ENCODE results near the gene PDAP1. TPM values are rescaled to one million over a fixed set of nuclear protein-coding genes. Genes with fewer than 3 reads are reported as not detected.

The PDAP1 gene, protein sequence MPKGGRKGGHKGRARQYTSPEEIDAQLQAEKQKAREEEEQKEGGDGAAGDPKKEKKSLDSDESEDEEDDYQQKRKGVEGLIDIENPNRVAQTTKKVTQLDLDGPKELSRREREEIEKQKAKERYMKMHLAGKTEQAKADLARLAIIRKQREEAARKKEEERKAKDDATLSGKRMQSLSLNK
- total RNA-seq = 100 to 1,000 TPM in 1 of 5 experiments, 10 to 100 TPM in 4; 42.8 to 104 (median 64.0) TPM
- 10 to 100 TPM; 38.4 to 41.2 TPM for polyA plus RNA-seq
- 59.2 reads per million, percentile 74 among the genes with 10 or more reads in this experiment for total RNA-seq

DNA sequence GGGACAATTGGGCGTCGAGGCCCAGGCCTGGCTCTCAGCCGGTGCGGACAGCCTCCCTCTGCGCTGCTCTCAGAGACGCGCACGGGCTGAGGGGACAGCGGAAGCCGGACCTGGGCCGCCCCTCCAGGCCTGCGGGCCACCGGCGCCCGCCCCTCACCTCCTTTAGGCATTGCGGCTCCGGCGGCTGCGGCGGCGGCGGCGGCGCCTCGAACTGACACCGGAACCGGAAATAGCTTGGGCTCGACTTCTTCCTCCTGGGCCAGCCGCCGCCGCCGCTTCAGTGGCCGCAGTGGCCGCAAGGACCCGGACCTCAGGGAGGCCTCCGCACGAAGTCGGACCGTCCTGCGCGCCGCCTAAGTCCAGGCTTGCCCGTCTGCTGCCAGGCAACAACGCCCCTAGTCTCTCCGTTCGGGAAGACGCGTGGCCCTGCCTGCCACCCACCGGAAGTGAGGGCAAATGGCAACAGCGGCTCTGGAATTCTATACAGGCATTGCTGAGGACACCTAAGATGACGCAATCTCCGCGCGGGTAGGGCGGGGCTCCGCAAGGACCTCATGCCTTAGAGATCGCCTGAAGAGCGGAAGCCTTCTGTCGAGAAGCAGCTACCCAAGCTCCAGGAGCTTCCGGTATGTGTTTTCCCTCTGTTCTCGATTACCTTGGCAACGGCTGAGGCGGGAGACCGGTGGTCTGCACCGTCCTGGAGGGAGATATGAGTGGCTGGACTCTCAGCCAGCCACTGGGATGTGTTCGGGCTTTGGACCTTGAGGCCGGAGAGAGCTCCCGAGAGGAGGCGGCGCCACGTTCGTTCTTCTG is at the start of gene PDAP1, which contains the start of gene BUD31:
Gene PDAP1, minus strand, starts transcription at position 219 of the 813 bp plus-strand sequence. Its CDS starts 49 bp downstream, at position 170.
Gene BUD31, plus strand, starts transcription at position 591 of the 813 bp plus-strand sequence. CDS start 2,124 bp downstream, outside the sequence.
- Mint-ChIP-seq H3K27ac (peak within 1 kb of the TSS; percentile 94 to 98 (median 97)), H3K9me3 (peaks cover 0 to 2% (median 0%) of the 10 kb centered on the region in 11 donors), H3K36me3 (peaks cover 4 to 26% (median 13%) of the 10 kb centered on the region in 5 donors), H3K4me3 (peak within 1 kb of the TSS; percentile 91 to 98 (median 96)), H3K27me3 (no peaks in the 10 kb centered on the region), H3K4me1 (peaks cover 37 to 67% (median 50%) of the 10 kb centered on the region in 7 donors)
- ChIA-PET POLR2A (interaction anchor here (0.7 to 5.0 kb wide), 21 partner anchors 9 to 1021 kb away, joined by 3 to 62 read pairs (median 6); partner anchors contain the start of genes ARPC1A, ARPC1B, CPSF4 and MEPCE), CTCF (interaction anchor here (0.5 to 1.3 kb wide), 11 partner anchors 16 to 1677 kb away, joined by 3 to 11 read pairs (median 3); partner anchors contain the start of gene TRIM56)
- Histone ChIP-seq H3K27ac (ENCODE audit: low read depth, low read length) (peak within 1 kb of the TSS; percentile 93), H3K4me3 (ENCODE audit: low read length) (peak within 1 kb of the TSS; percentile 89), H3K36me3 (ENCODE audit: control insufficient read depth in 2 of 3, insufficient read depth in 3 of 3, low read length in 3 of 3) (peaks cover 16 to 49% (median 18%) of the 10 kb centered on the region in 3 experiments), H3K9me3 (ENCODE audit: control insufficient read depth in 2 of 3, low read length in 3 of 3) (no peaks in the 10 kb centered on the region), H3K27me3 (ENCODE audit: control insufficient read depth in 2 of 2, insufficient read depth in 2 of 2, low read length in 2 of 2) (no peaks in the 10 kb centered on the region), H3K4me1 (ENCODE audit: control insufficient read depth in 2 of 2, insufficient read depth in 2 of 2, low read length in 2 of 2) (peaks cover 26 to 37% of the 10 kb centered on the region in 2 donors)
- intact Hi-C loops (cut with micrococcal nuclease) = loop anchor here (1.0 to 10.0 kb wide), 19 partner anchors 15 to 676 kb away; partner anchors contain the start of genes ARPC1A (in 2 of the 2), ARPC1B (in 2 of the 2), ATP5MF (in 2 of the 2) and CPSF4 (in 2 of the 2)
- peak; percentile 96 for ATAC-seq
- DNase-seq = peak; percentile 92 to 100 (median 98)

DNA sequence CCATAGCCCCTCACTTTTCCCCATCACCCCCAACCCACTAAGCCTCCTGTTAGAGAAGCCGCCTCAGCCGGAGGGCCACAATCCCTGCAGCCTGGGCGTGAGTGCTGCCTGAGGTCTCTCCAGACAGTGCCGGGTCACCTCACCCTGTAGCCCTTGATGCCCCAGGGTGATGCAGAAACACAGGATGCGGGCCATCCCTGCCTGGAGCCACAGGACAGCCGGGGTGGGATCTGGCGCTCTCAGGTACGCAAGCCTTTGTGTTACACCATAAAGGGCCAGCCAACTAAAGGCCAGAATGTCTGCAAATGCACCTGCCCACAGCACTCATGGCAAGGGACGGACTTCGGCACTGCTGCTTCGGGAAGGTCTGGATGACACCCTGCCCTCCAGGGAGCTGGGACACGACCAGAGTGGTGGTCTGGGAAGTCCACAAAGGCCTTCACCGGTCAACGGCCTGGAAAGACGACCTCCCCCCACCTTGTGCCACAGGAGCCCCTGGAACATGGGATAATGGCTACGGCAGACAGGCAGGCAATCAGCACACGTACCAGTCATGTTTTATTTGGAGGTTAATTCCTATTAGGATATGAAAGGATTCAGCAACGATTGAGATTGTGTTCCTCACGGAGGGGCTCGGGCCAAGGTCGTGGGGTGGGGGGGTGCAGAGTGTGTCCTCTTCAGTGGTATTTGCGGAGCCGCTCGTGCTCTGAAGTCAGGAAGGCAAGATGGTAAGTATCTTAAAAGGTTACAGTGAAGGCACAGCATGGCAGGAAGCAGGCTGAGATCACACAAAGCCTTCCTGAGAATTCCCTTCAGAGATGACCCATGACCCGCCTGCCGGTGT is 49.5 kb upstream of the PDAP1 start:
- peaks cover 8 to 82% (median 14%) of the 10 kb centered on the region in 3 experiments for H3K36me3 ChIP-seq (ENCODE audit: control insufficient read depth in 2 of 3, insufficient read depth in 3 of 3, low read length in 3 of 3)
- no peak overlapping the region for H3K27ac Mint-ChIP-seq

DNA sequence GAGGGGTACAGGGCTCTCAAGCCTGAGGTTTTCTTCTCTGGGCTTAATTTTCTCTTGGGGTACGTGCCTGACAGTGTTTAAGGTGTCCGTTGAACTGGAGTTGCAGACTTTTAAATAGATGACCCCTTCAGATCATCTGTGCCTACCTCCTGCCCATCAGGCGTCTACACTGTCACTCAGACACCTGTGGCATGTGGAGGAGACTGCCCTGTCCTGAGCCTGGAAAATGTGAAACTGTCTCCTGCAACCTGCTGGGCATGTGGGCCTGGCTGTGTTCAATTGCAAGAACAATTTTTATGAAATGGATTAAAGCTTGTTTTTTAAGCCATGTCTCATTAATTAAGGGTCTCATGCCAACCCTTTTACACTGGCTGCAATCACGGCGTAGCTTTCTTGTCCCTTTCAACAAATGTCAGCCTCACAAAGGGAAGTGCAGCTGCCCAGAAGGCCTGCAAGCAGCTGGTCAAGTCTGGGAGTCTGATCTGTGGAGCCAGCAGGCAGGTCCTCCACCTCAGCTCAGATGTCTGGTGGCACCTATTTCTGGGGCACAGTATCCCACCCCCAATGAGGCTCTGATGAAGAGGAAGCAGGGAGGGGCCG is 48.8 kb upstream of the PDAP1 start:
- H3K9me3 ChIP-seq (ENCODE audit: control insufficient read depth in 2 of 3, low read length in 3 of 3) = no peaks in the 10 kb centered on the region
- ATAC-seq = no peak
- intact Hi-C loops (cut with micrococcal nuclease) = no loop called here
- H3K27ac ChIP-seq (ENCODE audit: low read depth, low read length) = no peak overlapping the region
- ChIA-PET CTCF (no interaction called here), POLR2A (interaction anchor here (1.0 kb wide), 1 partner anchor 63 kb away, joined by 5 read pairs; no protein-coding TSS in a partner anchor)
- H3K36me3 ChIP-seq (ENCODE audit: control insufficient read depth in 2 of 3, insufficient read depth in 3 of 3, low read length in 3 of 3) = peaks cover 8 to 89% (median 17%) of the 10 kb centered on the region in 3 experiments
- no peak overlapping the region for H3K4me3 ChIP-seq (ENCODE audit: low read length)
- no peaks in the 10 kb centered on the region for H3K4me1 ChIP-seq (ENCODE audit: control insufficient read depth in 2 of 2, insufficient read depth in 2 of 2, low read length in 2 of 2)
- H3K36me3 Mint-ChIP-seq = peaks cover 0 to 12% (median 4%) of the 10 kb centered on the region in 5 donors
- no peaks in the 10 kb centered on the region for H3K27me3 ChIP-seq (ENCODE audit: control insufficient read depth in 2 of 2, insufficient read depth in 2 of 2, low read length in 2 of 2)
- no peaks in the 10 kb centered on the region for H3K9me3 Mint-ChIP-seq
- H3K4me1 Mint-ChIP-seq = peaks cover 10 to 30% (median 16%) of the 10 kb centered on the region in 7 donors
- no peak overlapping the region for H3K4me3 Mint-ChIP-seq
- H3K27me3 Mint-ChIP-seq = no peaks in the 10 kb centered on the region
- no peak overlapping the region for H3K27ac Mint-ChIP-seq
- DNase-seq = no peak

More for the DNA sequence above, 49.5 kb upstream of the PDAP1 start:
- Histone ChIP-seq H3K27me3 (ENCODE audit: control insufficient read depth in 2 of 2, insufficient read depth in 2 of 2, low read length in 2 of 2) (no peaks in the 10 kb centered on the region), H3K4me3 (ENCODE audit: low read length) (no peak overlapping the region), H3K27ac (ENCODE audit: low read depth, low read length) (no peak overlapping the region), H3K4me1 (ENCODE audit: control insufficient read depth in 2 of 2, insufficient read depth in 2 of 2, low read length in 2 of 2) (no peaks in the 10 kb centered on the region), H3K9me3 (ENCODE audit: control insufficient read depth in 2 of 3, low read length in 3 of 3) (no peaks in the 10 kb centered on the region)
- Mint-ChIP-seq H3K27me3 (no peaks in the 10 kb centered on the region), H3K9me3 (no peaks in the 10 kb centered on the region), H3K4me1 (peaks cover 10 to 38% (median 18%) of the 10 kb centered on the region in 7 donors), H3K4me3 (no peak overlapping the region), H3K36me3 (peaks cover 0 to 16% (median 4%) of the 10 kb centered on the region in 5 donors)
- no peak for DNase-seq
- POLR2A ChIA-PET = interaction anchor here (1.0 kb wide), 1 partner anchor 63 kb away, joined by 5 read pairs; no protein-coding TSS in a partner anchor
- CTCF ChIA-PET = no interaction called here
- intact Hi-C loops (cut with micrococcal nuclease) = no loop called here
- no peak for ATAC-seq

DNA sequence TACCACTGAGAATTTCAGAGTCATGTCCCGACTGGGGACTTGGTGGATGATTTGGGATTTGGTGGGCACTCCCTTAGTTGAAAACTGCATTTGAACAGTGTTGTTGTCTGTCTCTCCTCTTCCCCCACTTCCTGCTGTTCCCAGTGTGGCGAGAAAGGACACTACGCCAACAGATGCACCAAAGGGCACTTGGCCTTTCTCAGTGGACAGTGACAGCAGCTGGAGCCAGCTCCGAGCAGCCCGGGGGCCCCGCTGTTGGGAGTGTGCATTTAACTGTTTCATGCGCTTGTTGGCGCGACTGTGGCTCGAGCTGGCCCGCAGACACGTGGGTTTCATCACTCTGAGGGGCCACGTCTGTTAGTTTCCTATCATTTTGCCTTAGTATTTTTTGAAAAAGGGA is 47.9 kb upstream of the PDAP1 start:
- Histone ChIP-seq H3K9me3 (ENCODE audit: control insufficient read depth in 2 of 3, low read length in 3 of 3) (no peaks in the 10 kb centered on the region), H3K4me1 (ENCODE audit: control insufficient read depth in 2 of 2, insufficient read depth in 2 of 2, low read length in 2 of 2) (no peaks in the 10 kb centered on the region), H3K4me3 (ENCODE audit: low read length) (no peak overlapping the region), H3K27me3 (ENCODE audit: control insufficient read depth in 2 of 2, insufficient read depth in 2 of 2, low read length in 2 of 2) (no peaks in the 10 kb centered on the region), H3K27ac (ENCODE audit: low read depth, low read length) (no peak overlapping the region), H3K36me3 (ENCODE audit: control insufficient read depth in 2 of 3, insufficient read depth in 3 of 3, low read length in 3 of 3) (peaks cover 8 to 96% (median 17%) of the 10 kb centered on the region in 3 experiments)
- Mint-ChIP-seq H3K9me3 (no peaks in the 10 kb centered on the region), H3K4me3 (no peak overlapping the region), H3K27ac (peak overlapping the region in 2 of 9 donors; percentile 36 to 43), H3K36me3 (peaks cover 0 to 12% (median 4%) of the 10 kb centered on the region in 5 donors), H3K27me3 (no peaks in the 10 kb centered on the region), H3K4me1 (peaks cover 10 to 25% (median 16%) of the 10 kb centered on the region in 7 donors)
- no peak for DNase-seq
- ChIA-PET CTCF (interaction anchor here (0.6 kb wide), 1 partner anchor 34 kb away, joined by 3 read pairs; no protein-coding TSS in a partner anchor), POLR2A (interaction anchor here (1.0 to 2.0 kb wide), 3 partner anchors 10 to 64 kb away, joined by 3 to 9 read pairs (median 5); partner anchors contain the start of gene ATP5MF)
- intact Hi-C loops (cut with micrococcal nuclease) = no loop called here
- ATAC-seq = no peak

DNA sequence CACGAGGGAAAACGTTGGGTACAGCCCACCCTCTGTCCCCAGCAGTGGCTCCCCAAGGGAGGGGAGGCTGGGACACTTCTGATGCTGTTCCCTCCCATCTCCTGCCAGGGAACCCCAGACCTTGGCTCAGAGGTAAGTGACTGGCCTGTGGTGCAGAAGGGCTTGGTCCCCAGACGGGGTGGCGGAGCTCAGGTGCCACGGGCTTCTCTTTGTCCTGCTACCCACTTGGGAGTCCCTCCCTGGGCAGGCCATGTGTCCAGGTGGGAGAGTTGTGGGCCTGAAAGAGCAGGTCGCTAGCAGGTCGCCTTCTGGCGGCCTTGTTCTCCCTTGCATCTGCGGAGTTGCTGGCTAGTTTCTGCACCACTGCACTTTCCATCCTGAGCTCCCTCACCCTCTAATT is 47.5 kb upstream of the PDAP1 start:
- DNase-seq = no peak
- Histone ChIP-seq H3K27me3 (ENCODE audit: control insufficient read depth in 2 of 2, insufficient read depth in 2 of 2, low read length in 2 of 2) (no peaks in the 10 kb centered on the region), H3K4me3 (ENCODE audit: low read length) (no peak overlapping the region), H3K9me3 (ENCODE audit: control insufficient read depth in 2 of 3, low read length in 3 of 3) (no peaks in the 10 kb centered on the region), H3K36me3 (ENCODE audit: control insufficient read depth in 2 of 3, insufficient read depth in 3 of 3, low read length in 3 of 3) (peaks cover 8 to 96% (median 17%) of the 10 kb centered on the region in 3 experiments), H3K27ac (ENCODE audit: low read depth, low read length) (no peak overlapping the region), H3K4me1 (ENCODE audit: control insufficient read depth in 2 of 2, insufficient read depth in 2 of 2, low read length in 2 of 2) (no peaks in the 10 kb centered on the region)
- Mint-ChIP-seq H3K27me3 (no peaks in the 10 kb centered on the region), H3K4me1 (peaks cover 11 to 24% (median 16%) of the 10 kb centered on the region in 7 donors), H3K27ac (peak overlapping the region in 1 of 9 donors; percentile 36), H3K9me3 (no peaks in the 10 kb centered on the region), H3K4me3 (no peak overlapping the region), H3K36me3 (peaks cover 0 to 16% (median 4%) of the 10 kb centered on the region in 5 donors)
- ATAC-seq = no peak
- POLR2A ChIA-PET = interaction anchor here (1.0 to 2.0 kb wide), 2 partner anchors 10 to 20 kb away, joined by 3 to 9 read pairs; partner anchors contain the start of gene ATP5MF
- intact Hi-C loops (cut with micrococcal nuclease) = no loop called here
- CTCF ChIA-PET = no interaction called here
